Astrocyte of the cerebellum (primary cell): Measurements from ENCODE around the gene ADD1.

Experiments
- DNase-seq: peaks from one replicate; pipeline ENCODE4 v3.0.0-alpha.2; 2011; ENCODE audit warnings: low read depth
- H3K4me3 ChIP-seq: 2 replicates; pipeline ENCODE4 v1.5.1; 2011; ENCODE audit warnings: mild to moderate bottlenecking, low read depth, low read length, moderate library complexity
- in situ Hi-C: cut with HindIII; loops from 2 replicates; pipeline ENCODE4 v1.10.0; 2017; ENCODE audit warnings: low sequenced_read_pairs
- TF ChIP-seq, protein P1 (sequence below): IDR thresholded peaks from 2 replicates; pipeline ENCODE4 v1.5.1; 2012; ENCODE audit warnings: low read length, low read depth, moderate library complexity, mild to moderate bottlenecking; ENCODE audit errors: missing control alignments

Gene ADD1

DNA sequence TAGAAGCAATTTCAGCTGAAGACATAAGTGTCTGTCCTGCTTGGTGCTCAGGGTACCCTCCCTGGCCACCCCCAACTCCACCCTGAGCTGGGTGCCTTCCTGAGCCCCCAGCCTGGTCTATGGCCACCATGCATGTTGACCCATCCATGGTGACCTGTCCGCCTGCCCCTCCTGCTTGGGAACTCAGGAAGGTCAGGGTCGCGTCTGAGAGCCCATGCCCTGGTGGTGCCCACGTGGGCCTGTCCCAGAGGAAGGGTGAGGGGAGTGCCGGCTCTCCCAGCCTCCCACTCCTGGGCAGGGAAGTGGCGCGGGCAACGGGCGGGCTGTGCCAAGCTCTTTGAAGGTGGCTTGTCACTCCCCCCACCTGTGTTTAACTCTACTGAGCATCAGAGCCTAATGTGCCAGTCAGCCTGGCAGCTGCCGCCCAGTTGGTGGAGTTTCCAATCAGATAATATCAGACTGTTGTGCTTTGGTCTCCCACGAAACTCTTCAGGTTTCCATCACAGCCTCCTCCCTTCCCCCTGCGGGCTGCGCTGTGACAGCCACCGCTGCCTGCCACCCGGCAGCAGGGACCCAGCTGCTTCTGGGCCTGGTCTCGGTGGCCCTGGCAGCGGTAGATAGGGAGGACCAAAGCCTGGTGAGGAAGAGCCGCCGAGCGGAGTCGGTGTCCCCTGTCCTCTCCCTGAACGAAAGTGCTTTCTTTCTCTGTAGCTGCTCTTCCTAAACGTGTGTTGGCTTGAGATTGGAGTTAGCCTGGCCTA lies 45.9 kb upstream of the ADD1 start:
- in situ Hi-C loops: no loop called here
- TF ChIP-seq, protein P1, sequence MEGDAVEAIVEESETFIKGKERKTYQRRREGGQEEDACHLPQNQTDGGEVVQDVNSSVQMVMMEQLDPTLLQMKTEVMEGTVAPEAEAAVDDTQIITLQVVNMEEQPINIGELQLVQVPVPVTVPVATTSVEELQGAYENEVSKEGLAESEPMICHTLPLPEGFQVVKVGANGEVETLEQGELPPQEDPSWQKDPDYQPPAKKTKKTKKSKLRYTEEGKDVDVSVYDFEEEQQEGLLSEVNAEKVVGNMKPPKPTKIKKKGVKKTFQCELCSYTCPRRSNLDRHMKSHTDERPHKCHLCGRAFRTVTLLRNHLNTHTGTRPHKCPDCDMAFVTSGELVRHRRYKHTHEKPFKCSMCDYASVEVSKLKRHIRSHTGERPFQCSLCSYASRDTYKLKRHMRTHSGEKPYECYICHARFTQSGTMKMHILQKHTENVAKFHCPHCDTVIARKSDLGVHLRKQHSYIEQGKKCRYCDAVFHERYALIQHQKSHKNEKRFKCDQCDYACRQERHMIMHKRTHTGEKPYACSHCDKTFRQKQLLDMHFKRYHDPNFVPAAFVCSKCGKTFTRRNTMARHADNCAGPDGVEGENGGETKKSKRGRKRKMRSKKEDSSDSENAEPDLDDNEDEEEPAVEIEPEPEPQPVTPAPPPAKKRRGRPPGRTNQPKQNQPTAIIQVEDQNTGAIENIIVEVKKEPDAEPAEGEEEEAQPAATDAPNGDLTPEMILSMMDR: no peak
- no peak for DNase-seq
- H3K4me3 ChIP-seq: no peak overlapping the region

DNA sequence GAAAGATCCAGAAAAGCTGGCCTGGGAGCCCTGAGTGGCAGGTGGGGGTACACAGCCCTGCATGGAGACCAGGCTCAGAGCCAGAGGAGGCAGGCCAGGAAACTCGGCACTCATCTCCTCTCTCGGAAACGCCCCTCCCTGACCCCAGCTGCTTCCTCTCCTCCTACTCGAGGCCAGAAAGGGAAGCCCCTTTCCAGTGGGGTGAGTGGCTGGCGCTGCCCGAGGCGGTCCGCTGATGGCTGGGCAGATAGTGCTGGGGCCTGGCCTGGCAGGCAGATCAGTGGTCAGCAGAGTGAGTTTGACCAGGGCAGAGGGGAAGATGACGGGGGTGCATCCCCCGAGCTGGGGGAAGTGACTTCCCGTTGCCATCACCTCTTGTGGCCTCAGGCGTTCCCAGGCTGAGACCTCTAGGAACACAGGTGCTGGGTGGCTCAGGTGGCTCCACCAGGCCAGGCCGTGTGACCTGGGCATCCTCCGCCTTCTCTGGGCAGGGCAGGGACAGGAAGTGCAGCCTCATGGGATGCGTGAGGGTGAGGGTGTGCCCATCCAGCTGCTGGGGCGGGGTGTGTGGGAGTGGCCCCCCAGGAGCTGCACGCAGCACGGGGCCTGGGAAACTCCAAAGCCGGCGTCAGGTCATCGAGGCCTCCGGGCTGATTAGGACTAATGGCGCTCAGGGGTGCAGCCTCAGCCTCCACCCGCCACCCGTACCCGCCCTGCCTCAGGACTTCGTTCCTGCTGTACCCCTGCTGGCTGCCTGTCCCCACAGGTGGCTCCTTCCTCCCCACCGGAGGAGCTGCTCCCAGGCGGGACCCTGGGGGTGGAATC lies 45.0 kb upstream of the ADD1 start:
- DNase-seq: no peak
- TF ChIP-seq, protein P1: no peak
- in situ Hi-C loops: no loop called here
- H3K4me3 ChIP-seq: no peak overlapping the region

DNA sequence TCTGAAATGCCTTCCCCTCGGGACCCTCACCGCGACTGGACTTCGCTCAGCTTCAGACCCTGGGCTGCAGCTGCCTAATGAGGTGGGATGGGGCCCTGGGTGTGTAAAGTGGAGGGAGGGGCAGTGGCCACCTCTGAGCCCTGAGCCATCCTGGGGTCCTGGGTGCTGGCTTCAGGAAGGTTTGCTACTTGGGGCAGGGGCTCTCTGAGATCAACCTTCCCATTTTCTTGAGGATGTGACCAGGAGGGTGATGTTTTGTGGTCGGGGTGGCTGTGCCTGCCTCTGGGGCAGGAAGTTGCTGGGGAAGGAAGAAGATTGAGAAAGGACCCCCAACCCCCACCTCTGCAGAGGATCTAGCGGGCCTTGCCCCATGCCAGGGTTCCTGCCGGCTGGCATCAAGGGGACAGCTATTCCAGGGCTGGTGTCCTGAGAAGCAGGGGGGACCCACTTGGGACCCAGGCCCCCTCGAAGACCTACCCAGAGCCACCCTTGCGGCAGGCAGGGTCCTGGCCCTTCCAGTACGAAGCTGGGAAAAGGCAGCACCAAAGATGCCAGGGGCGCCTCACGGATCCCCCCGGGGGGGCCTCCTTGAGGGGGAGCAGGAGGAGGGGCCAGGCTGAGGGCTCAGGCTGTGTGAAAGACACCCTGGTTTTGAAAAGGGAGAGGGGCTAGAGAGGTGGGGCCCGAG lies 44.3 kb upstream of the ADD1 start:
- TF ChIP-seq, protein P1: no peak
- no peak for DNase-seq
- no peak overlapping the region for H3K4me3 ChIP-seq
- in situ Hi-C loops: no loop called here

DNA sequence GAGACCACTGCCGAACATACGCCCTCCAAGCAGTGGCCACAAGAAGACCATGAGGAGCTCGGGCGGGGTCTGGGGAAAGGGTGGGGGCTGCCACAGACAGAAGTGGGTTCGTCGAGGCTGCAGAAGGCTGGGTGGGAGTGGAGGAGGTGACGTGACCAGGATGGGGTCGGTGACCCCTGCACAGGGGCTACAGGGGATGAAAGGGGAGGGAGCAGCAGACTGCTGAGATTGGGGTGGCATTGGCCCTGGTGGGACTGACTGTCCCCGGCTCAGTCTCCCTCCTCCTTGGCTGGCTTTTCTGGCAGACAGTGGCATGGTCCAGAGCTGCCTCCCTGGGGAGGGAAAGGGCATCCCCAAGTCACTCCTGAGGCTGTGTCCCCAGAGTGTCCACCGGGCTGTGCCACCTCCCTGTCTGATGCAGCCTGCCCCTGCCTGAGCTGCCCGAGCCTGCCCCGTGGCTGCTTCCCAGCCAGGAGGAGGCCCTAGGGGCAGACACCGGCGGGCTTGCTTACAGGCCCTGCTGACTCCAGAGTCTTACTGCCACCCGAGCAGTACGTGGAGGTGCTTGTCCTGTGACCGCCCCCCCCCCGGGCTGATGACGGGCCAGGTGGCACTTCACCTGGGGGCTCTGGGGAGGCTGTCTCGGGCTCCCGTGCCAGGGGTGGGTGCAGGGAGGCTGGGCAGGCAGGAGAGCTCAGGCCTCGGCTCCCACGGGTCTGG lies 43.5 kb upstream of the ADD1 start:
- no peak overlapping the region for H3K4me3 ChIP-seq
- no peak for DNase-seq
- in situ Hi-C loops: no loop called here
- TF ChIP-seq, protein P1: no peak

DNA sequence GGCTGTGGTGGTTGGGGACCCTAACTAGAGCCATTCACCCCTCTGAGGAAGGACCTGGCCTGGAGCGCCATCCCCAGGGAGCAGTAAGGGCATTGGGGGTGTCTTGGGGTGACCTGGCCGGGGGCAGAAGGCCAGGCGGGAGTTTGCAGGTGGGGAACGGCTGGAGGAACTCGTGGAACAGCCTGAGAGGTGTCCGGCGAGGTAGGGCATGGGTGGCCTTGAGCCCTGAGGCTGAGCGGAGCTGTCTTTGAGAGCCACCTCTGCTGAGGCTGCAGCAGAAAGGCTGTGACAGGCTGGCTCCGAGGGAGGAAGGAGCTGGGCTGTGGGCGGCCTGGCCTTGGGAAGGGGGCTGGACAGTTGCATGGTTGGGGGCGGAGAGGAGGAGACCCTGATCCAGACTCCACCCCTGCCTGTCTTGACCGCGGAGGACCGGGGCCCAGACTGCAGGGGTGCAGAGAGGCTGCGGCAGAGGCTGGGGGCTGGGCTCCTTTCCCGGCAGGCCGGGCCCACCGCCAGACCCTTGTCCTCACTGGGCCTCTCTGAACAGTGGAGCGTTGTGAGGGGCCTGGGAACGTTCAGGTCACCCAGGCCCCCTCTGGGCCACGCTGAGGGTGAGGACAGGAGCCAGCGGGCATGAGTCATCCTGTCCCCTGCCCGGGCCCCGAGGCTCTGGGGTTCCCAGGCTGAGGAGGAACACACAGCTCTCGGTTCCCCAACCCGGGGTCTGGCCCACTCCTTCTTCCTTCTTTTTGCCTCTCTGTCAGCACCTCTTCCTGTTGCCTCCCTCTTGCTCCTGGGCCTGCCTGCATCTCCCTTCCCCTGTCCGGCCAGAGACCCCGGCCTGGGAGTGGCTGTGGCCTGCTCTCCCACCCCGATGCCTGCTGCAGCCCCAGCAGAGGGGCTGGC lies 42.7 kb upstream of the ADD1 start:
- in situ Hi-C loops: no loop called here
- DNase-seq: peak; percentile 59
- H3K4me3 ChIP-seq: no peak overlapping the region

More for the DNA sequence above, 42.7 kb upstream of the ADD1 start:
- TF ChIP-seq, protein P1: no peak
